ENCODE results near the gene CLEC19A. TPM values are rescaled to one million over a fixed set of nuclear protein-coding genes. Genes with fewer than 3 reads are reported as not detected.
A peak's percentile ranks its signal among the peaks of the same experiment; 100 is the strongest.
"Not testable (repeated sequence)": the region's sequence is repeated elsewhere in the genome, so short reads cannot be mapped to it uniquely, and the experiment has no call there.

CLEC19A gene
- total RNA-seq, 1 donor from 2014 or later = not detected

DNA sequence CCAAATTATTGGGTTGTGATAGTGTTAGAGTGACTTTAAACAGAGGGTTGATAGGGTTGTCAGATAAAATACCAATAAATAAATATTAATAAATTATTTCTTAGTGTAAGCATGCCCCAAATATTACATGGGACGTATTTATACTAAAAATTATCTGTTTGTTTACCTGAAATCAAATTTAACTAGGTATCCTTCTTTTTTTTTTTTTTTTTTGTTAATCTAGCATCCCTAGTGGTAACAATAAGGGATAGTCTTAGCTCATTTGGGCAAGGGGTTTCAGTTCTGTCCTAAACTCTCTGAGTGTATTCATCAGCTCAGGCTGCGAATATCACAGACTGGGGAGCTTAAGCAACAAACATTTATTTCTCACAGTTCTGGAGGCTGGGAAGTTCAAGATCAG is 1.3 kb downstream of the CLEC19A start:
- no peak for DNase-seq (ENCODE audit: low read depth in 2 of 2)

DNA sequence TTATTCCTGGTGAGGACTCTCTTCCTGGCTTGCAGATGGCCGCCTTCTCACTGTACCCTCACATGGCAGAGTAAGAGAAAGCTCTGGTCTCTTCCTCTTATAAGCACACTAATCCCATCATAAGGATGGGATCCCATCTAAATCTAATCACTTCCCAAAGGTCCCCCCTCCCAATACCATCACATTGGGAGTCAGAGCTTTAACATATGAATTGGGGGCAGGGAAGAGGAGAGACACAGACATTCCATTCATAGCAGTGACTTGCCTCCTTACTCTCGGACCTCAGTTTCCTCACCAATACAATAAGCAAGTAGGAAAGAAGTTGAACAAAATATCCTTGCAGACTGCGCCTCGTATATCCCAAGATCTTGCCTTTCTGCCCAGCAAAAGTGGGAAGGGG is 1.7 kb downstream of the CLEC19A start:
- no peak for DNase-seq (ENCODE audit: low read depth in 2 of 2)

DNA sequence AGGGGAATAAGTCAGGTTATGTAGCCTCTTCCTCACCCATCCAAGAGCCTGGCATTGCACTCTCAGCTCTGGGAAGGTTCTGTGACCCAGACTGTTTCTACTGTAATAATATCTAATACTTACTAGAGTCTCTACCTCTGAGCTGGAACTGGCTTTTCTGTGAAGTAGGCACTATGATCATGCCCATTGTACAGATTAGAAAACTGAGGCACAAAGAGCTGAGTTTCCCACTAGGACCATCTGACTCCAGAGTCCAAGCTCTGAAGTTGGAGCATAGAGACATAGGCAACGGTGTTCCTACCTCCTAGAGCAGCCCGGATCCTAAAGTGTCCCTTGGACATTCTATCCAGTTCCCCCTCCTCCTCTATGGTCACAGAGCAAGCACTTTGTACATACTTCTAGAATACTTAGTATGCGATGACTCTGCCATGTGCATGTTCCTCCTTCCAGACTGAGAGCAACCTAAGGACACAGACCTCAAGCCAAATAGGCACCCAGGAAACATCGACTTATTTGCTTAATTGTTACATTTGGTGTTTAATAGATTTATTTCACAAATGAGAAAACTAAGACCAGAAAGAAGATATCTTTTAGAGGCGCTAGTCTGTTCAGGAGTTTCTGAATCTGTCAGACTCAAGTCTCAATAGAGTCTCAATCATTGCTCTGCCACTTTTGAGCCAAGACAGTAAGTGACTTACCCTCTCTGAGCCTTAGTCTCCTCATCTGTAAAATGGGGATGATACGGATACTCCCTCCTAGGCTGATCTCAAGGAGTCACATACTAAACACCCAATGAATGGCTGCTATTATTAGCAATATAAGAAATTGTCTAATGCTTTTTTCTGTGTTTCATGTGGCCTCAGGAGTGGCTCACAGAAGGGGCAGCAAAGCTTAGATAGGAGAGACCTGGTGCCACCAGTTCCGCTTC is 3.6 kb downstream of the CLEC19A start:
- DNase-seq (ENCODE audit: low read depth in 2 of 2) = no peak

DNA sequence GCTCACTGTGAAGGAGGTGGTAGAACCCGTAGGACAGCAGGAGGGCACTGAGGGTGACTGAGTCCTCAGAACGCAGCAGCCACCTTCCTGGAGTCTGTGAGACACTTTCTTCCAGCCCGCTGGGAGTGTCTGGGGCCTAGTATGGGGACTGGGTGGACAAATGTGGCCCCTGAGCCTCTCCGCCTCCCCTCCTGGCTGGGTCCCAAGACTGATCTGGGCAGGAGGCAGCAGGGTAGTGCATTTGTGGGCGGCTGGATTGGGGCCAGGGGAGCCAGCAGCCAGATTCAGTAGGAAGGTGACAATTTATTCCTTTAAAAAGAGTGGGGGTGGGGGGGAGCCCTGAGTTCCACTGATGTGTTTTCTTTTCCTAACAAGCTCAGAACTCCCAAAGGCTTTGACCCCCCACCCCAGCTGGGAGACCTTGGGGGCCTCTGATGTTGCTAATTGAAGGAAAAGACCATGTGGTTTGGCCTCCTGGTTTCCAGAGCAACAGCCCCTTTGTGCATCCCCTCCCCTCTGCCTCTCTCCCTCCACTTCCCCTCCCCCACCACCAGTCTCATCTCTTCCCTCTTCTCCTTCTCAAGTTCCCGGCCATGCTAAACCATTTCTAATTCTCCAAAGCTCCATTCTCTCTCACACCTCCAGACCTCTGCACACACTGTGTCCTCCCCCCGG is 4.4 kb downstream of the CLEC19A start:
- DNase-seq (ENCODE audit: low read depth in 2 of 2) = no peak

DNA sequence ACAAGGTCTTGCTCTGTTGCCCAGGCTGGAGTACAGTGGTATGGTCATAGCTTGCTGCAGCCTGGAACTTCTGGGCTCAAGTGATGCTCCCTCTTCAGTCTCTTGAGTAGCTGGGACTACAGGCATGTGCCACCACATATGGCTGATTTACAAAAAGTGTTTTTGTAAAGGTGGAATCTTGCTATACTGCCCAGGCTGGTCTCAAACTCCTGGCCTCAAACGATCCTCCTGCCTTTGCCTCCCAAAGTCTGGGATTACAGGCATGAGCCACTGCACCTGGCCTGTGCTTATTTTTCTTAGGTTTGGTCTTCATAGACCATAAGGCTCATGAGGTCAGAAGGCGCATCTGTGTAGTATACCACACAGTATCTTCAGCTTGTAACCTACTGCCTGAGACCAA is 5.3 kb downstream of the CLEC19A start:
- DNase-seq (ENCODE audit: low read depth in 2 of 2) = no peak

DNA sequence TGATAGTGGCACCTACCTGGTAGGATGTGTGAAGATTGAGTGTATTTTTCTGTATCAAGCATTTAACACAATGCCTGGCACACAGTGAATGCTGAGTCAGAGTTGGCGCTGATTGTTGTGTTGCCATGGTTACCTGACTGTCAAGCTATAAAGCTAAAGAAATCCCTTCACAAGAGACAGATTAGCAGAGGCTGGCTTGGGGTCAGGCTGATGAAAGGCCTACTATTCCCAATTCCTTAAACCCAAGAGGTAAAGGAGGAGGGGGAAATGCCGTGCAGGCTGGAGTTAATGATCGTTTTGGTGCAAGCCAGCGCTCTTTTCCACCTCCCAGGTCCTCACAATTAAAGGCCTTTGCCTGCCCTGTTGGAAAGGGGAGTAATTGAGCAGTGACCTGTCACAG is 5.9 kb downstream of the CLEC19A start:
- peak; percentile 7 to 41 for DNase-seq (ENCODE audit: low read depth in 2 of 2)

DNA sequence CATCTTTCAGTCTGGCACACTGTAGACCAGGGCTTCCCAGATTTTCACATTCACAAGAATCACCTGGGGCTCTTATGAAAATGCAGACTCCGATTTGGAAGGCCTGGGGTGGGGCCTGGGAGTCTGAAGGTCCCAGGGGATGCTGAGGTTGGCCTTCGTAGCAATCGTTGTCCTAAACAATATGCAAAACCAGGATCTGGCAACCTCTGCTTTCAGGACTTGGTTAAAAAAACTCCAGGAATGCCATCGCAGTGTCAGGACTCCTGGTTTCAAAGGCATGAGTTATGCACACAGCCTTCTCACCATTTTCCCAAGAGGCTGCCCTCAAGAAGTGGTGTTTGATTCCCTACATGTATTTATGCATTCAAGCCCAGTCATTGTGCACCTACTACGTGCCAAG is 6.7 kb downstream of the CLEC19A start:
- DNase-seq (ENCODE audit: low read depth in 2 of 2) = no peak

DNA sequence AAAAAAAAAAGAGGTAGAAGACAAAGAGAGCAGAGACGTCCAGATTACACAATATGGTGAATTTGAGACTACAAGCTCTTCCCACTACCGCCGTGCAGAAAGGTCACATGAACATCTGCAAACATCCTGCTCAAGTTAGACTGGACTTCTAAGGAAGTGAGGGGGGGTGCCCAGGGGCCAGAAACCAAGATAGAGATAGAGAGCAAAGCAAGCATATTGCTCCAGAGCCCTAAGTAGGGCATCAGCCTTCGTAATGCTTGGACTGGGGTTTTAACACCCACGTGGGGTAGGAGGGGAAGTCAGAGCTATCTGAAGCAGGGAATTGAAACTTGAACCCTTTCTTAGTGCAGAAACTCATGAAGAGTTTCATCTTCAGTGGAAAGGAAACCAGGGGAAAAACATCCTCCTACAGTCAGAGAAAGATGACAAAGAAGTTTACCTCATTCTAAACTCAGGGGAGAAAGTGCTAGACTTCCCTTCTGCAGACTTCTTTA is 8.7 kb downstream of the CLEC19A start:
- DNase-seq (ENCODE audit: low read depth in 2 of 2) = no peak

DNA sequence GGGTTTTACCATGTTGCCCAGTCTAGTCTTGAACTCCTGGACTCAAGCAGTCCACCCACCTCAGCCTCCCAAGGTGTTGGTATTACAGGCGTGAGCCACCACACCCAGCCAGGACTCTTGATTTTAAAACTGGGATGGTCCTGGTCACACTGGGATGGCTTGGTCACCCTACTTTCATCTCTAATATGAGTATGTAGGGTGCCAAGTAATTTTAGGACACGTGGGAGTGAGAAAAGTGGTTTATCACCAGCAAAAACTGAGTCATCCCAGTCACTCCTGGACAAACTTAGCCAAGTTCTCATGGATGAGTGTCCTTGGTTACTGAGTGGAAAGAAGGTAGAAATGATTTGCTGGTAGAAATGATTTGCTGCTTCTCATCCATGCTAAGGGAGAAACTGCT is 9.9 kb downstream of the CLEC19A start:
- no peak for DNase-seq (ENCODE audit: low read depth in 2 of 2)

DNA sequence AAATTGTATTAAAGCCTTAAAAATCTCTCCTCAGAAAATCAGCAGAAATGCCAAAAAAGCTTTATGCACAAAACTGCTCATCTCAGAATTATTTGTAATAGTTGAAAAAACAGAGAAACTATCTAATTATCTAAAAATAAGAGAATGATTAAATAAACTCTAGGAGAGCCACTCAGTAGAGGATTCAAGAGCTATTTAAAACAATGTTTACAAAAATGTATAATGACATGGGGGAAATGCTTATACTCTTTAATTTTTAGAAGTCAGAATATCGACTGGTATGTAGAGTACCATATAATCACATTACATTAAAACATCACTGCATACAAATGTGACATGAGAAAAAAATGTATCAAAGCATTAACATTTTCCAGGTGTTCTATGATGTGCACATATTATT is 11.9 kb downstream of the CLEC19A start:
- DNase-seq (ENCODE audit: low read depth in 2 of 2) = no peak

DNA sequence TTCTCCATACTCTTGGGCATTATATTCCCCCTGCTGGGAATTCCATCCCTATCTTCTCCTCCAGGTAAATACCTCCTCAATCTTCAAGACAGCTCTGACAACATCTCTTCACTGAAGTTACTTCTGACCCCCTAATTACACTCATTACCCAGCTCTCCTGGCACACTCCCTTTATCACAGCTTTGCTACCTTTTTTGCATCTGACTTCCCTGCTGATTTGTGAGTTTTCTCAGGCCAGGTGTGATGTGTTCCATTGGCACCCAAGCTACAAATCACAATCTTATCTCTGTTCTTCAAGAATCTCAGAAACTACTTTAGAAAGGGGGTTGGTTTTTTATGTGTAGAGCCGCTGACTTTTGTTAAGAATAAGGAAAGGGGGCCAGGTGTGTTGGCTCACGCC is 14.0 kb downstream of the CLEC19A start:
- DNase-seq (ENCODE audit: low read depth in 2 of 2) = no peak

DNA sequence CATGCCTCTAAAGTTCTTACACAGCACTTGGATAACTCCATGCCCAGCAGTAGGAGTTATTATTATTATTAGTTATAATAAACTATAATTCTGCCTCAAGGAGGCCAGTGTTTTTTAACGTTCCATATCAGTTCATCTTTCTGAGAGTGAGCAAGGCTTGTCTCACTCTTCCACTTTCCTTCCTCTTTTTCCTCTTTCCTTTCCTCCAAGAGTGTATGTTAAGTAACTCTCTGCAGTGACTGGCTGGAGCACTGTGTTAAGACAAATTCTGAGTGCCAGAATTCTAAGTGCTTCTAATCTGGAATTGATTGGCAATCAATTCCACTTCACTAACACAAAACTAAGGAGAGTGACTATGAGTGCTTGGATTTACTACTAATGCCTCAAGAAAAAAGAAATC is 16.4 kb downstream of the CLEC19A start:
- DNase-seq (ENCODE audit: low read depth in 2 of 2) = no peak

DNA sequence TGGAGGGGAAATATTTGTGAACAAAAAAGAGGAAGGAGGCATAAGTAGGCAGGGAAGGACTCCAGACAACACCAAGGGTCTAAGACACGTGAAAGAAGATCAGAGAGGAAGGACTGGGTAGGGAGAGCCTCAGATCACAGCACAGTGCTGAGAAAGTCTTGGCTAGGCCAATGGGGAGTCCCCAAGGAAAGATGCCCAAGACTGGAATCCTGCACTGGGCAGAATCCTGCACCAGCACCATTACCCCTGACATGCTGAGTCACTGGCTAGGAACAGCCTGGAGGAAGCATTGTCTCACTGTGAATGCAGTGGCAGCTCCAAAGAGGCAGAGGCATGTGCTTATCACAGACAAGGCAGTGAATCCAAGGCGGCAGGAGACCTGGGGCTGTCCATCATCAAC is 19.2 kb downstream of the CLEC19A start:
- no peak for DNase-seq (ENCODE audit: low read depth in 2 of 2)

DNA sequence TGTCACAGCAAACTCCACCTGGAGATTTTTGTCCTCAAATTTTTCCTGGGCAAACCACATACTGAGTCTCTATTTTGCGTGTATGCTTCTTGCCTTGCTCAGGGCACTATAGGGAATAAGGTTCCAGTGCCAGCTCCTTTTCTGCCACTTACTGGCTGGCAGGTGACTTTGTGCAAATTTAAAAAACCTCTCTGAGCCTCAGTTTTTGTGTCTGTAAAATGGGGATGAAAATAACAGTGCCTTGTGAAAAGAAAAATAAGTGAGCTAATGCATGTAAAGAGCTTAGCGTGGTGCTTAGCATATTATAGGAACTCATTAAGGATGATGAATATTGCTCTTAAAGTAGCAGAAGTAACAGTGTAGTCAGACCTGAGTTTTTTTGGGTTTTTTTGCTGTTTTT is 19.9 kb downstream of the CLEC19A start:
- no peak for DNase-seq (ENCODE audit: low read depth in 2 of 2)

DNA sequence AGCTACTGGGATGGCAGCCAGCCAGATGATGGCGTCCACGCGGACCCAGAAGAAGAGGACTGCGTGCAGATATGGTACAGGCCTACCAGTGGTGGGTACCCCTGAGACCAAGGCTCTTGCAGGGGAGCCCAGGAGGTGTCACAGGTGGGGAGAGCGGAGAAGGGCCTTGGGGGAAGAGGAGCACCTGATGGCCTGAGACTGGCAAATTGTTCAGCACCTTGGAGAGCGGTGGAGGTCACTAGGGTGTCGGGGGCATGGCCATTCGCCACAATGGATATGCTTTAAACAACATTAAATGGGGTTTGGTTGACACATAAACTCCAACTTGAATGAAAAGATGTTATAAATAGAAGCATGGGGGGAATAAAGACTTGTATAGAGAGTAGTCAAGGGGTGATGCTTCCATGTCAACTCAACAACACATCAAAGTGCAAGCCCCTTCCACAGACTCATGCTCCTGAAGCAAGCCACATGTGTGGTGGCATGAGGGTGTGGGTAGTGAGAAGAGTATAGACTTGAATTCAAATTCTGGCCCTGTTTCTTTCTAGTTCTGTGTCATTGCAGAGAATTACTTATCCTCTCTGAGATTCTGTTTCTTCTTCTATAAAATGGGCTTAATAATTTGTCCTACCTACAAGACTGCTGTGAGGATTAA is 22.2 kb downstream of the CLEC19A start:
- no peak for DNase-seq (ENCODE audit: low read depth in 2 of 2)

DNA sequence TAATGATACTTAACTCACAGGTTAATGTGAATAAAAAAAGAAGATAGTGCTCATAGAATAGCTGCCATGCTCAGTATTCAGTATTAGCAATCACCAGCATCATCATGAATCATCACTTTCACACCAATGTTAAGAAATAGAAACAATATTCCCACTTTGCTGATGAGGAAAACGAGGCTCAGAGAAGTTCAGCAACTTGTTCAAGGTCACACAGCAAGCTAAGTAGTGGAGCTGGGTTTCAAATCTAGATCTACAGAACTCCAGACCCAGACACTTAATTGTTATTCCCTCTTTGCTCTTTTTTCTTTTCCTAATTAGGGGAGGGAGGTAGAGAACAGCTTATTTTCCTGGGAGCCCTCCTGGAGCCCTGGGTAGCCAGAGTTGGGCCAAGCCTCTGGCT is 22.9 kb downstream of the CLEC19A start:
- no peak for DNase-seq (ENCODE audit: low read depth in 2 of 2)

DNA sequence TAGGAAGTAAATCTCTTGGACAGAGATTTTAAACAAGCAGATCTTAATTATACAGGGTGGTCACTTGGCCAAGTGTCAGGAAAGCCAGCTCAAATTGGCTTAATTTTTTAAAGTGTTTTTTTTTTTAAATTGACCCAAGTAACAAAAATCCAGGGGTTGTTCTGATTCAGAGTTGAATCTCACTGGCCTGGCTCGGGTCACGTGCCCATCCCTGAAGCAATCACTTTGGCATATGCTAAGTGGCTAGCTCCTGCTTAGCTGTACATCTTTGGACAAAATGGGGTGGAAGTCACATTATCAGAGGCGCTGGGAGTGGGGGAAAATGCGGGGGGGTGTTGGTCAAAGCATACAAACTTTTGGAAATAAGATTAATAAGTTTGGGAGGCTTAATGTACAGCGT is 23.6 kb downstream of the CLEC19A start:
- DNase-seq (ENCODE audit: low read depth in 2 of 2) = no peak

DNA sequence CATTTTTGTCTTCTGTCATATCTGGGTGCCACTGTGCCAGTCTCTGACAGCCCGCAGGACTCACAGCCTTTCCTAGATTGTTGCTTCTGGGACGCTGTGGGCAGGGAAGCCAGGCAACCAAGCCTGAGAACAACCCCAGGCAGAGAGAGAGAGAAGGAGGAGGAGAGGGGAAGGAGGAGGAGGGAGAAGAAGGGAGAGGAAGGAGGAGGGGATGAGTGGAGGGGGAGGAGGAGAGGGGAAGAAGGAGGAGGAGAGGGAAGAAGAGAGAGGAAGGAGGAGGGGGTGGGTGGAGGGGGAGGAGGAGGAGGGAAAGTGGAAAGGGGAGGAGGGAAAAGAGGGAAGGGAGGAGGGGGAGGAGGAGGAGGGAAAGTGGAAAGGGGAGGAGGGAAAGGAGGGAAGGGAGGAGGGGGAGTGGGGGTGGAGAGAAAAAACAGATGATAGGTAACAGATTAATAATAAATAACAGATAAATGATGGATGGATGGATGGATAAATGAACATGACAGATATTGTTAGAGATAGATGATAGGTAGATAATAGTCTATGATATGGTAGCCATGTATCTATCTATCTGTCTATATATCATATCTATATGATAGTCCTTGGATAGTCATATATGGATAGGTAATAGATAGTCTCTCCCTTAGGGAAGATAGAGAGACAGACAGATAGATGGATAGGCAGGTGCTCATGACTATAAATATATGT is 29.3 kb downstream of the CLEC19A start:
- DNase-seq (ENCODE audit: low read depth in 2 of 2) = no peak

DNA sequence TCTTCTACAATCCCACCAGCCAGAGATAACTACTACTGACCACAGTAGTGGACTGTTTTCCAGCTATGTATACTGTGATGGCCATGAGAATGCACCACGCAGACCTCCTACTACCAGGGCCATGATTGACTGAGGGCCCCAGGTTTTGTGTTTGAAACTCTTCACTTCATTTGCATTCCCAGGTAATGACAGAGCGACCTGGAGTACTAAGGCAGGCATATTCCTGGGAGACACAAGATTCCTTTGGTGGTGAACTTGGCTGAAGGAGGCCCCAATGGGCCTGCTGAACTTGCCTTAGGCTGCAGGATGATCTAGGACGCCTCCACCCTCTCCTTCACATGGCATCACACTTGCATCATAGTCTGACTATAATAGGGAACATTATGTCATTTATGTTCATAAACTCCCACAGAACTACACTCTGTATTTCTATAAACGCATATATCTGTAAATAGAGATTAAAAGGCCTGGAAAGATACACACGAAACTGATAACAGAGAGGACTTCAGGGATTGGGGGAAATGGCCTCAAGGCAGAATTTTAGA is 30.4 kb downstream of the CLEC19A start:
- no peak for DNase-seq (ENCODE audit: low read depth in 2 of 2)

DNA sequence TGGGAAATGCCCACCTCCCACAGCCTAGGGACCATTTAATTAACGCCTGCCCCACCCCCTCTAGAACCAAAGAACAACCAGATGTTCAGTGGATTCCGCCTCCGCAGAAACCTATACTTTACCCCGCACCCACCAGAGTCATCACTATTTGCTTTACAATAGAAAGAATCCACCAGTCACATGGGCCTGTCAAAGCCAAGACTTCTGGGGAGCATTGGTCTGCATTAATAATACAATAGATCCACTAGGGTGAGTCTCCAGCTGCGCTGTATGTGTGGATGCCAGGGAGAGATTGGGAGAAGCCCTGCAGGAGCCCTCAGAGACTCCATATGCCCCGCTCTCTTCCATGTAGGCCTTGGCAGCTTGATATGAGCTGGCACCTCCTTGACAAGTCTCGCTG is 31.3 kb downstream of the CLEC19A start:
- no peak for DNase-seq (ENCODE audit: low read depth in 2 of 2)

DNA sequence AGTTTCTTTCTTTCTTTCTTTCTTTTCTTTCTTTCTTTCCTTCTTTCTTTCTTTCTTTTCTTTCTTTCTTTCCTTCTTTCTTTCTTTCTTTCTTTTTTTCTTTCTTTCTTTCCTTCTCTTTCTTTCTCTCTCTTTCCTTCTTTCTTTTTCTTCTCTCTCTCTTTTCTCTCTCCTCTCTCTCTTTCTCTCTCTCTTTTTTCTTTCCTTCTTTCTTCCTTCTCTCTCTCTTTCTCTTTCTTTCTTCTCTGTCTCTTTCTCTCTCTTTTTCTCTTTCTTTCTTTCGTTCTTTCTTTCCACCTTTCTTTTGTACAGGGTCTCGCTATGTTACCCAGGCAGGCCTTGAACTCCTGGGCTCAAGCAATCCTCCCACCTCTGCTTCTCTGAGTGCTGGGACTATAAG is 35.7 kb downstream of the CLEC19A start:
- DNase-seq (ENCODE audit: low read depth in 2 of 2) = not testable (repeated sequence)
